ENCODE data around the gene UNC13B.
"Not testable (repeated sequence)": the region's sequence is repeated elsewhere in the genome, so short reads cannot be mapped to it uniquely, and the experiment has no call there.

Gene UNC13B

DNA sequence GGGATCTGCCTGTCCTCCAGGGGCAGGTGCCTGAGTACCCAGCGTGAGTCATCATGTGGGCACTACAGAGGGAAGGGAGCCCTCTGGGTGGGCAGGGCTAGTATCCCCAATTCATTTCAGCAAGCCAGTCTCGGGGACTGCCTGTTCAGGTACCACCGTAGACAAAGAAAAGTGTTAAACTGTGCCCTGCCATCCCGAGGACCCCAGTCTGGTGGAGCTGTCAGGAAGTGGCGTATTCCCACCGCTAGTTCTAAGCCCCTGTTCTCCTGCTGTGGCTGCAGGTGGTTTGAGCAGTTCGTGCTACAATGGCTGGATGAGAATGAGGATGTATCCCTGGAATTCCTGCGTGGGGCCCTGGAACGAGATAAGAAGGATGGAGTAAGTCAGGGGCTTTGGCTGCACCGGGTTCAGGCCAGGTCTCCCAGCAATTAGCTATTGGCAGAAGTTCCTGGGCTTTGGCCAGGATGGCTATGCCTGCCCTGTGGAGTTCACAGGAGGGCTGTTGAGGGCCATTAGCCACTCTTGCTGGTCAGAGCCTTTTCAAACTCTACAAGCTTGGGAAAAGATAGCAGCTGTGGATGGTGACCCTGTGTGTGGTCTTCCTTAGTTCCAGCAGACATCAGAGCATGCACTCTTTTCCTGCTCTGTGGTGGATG, 234.9 kb downstream of the UNC13B start:
- H3K9me3 Mint-ChIP-seq = no peaks in the 10 kb centered on the region
- ATAC-seq (replicated peaks) (no peak), DNase-seq (no peak)
- H3K36me3 Mint-ChIP-seq = no peaks in the 10 kb centered on the region
- H3K4me3 Mint-ChIP-seq = no peak overlapping the region
- H3K27ac Mint-ChIP-seq = no peak overlapping the region
- peaks cover 6 to 9% of the 10 kb centered on the region in 2 donors for H3K4me1 Mint-ChIP-seq
- H3K27me3 Mint-ChIP-seq = peaks cover 3 to 6% of the 10 kb centered on the region in 2 donors

DNA sequence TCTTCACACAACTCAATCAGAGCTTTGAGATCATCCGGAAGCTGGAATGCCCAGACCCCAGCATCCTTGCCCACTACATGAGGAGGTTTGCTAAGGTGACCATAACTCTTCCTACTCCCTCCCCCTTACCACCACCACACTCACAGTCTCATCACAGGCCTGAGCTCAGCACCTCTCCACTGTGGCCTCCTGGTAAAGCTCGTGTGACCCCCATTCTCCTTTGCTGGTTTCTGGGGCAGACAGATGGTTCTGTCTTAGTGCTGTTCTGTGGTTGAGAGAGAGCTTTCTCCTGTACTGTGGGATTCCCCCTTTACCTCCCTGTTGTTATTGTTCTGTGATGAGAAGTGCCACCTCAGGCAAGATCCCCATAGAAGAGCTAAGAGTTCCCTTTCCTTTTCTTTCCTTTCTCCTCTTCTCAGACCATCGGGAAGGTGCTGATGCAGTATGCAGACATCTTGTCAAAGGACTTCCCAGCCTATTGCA, 235.4 kb downstream of the UNC13B start:
- H3K9me3 Mint-ChIP-seq = no peaks in the 10 kb centered on the region
- H3K36me3 Mint-ChIP-seq = no peaks in the 10 kb centered on the region
- H3K4me3 Mint-ChIP-seq = no peak overlapping the region
- H3K27me3 Mint-ChIP-seq = peaks cover 3 to 11% of the 10 kb centered on the region in 2 donors
- DNase-seq = no peak
- no peak overlapping the region for H3K27ac Mint-ChIP-seq
- H3K4me1 Mint-ChIP-seq = peaks cover 6 to 9% of the 10 kb centered on the region in 2 donors
- peak; percentile 82 to 86 for ATAC-seq (replicated peaks)

DNA sequence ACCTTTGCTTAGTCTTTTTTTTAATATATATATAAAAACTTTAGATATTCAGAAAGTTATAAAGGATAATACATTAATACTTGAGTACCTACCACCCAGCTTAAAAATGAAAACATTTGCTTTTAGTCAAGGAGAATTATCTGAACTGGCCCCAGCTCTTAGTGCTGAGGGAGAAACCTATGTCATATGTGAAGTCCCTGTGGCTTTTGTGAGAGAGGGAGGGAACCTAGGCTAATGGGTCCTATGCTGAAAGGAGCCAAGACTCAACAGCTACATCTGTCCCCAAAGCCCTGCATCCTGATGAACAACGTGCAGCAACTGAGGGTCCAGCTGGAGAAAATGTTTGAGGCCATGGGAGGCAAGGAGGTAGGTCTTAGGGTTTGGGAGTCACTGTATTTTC, 236.1 kb downstream of the UNC13B start:
- H3K27me3 Mint-ChIP-seq = peaks cover 5 to 11% of the 10 kb centered on the region in 2 donors
- no peak overlapping the region for H3K4me3 Mint-ChIP-seq
- DNase-seq = no peak
- H3K36me3 Mint-ChIP-seq = no peaks in the 10 kb centered on the region
- H3K27ac Mint-ChIP-seq = no peak overlapping the region
- H3K9me3 Mint-ChIP-seq = no peaks in the 10 kb centered on the region
- ATAC-seq (replicated peaks) = peak in 1 of 2 donors; percentile 54
- peaks cover 6 to 9% of the 10 kb centered on the region in 2 donors for H3K4me1 Mint-ChIP-seq

DNA sequence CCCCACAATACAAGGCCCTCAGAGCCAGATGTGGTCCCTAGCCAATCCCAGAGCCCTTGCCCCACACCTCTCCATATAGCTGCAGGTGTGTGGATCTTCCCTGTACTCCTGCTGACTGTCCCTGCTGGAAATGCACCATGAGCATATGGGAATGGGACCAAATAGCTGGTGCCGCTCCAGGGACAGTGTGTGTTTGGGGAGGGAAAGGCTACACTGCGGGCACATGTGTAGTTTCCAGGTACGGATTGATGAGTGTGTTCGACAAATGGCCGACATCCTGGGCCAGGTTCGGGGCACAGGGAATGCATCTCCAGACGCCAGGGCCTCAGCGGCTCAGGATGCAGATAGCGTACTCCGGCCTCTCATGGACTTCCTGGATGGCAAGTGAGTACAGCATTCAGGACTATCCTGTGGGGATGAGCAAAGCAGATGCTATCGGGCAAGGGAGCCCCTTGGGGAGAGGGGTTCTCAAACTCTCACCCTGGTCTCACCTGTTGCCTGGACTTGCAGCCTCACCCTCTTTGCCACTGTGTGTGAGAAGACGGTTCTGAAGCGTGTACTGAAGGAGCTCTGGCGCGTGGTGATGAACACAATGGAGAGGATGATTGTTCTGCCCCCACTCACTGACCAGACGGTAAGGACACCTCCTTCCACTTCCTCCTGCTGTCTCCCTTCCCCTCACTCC, 237.0 kb downstream of the UNC13B start:
- DNase-seq (no peak), ATAC-seq (replicated peaks) (no peak)
- Mint-ChIP-seq H3K27me3 (peaks cover 6 to 16% of the 10 kb centered on the region in 2 donors), H3K4me3 (no peak overlapping the region), H3K36me3 (no peaks in the 10 kb centered on the region), H3K9me3 (no peaks in the 10 kb centered on the region), H3K4me1 (peaks cover 6 to 9% of the 10 kb centered on the region in 2 donors), H3K27ac (no peak overlapping the region)

GRCh38 chr9:35404865-35405264, 243.1 kb downstream of the UNC13B start:
- no peak overlapping the region for H3K4me3 Mint-ChIP-seq
- peaks cover 0 to 3% of the 10 kb centered on the region in 2 donors for H3K9me3 Mint-ChIP-seq
- no peak for DNase-seq
- peaks cover 0 to 3% of the 10 kb centered on the region in 2 donors for H3K36me3 Mint-ChIP-seq
- ATAC-seq (replicated peaks) = no peak
- H3K27me3 Mint-ChIP-seq = peaks cover 22 to 35% of the 10 kb centered on the region in 2 donors
- H3K27ac Mint-ChIP-seq = no peak overlapping the region
- H3K4me1 Mint-ChIP-seq = peaks cover 5 to 17% of the 10 kb centered on the region in 2 donors

DNA sequence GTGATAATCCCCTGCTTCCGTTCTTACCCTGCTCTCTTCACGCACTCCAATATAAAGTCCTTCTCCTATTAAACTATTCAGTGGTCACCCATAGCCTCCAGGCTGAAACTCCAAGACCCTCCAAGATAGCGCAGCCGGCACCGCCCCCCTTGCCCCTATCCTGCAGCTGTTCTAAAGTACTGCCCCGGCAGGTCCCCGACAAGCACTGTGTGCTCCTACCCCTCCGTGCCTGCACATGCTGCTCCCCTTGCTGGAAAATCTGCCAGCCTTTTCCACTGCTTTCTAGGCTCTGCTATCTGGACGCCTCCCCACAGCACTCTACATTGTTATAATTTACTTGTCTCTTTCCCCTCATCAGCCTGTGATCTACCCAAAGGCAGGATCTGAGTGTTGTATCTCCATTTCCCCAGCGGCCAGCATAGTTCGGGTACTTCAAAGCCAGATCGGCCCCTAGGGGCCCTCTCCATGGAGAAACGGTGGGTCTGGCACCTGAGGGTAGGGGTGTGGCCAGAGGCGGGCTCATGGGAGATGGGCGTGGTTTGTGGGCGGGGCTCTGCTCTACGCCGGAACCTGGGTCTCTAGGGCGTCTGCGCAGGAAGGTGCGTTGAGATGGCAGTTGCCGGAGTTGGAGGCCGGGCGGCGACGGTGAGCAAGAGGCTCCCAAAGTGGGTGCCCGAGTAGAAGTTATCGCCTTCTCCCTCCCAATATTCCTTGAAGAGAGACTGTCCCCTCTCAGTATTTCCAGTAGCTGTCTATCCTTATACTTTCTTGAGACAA, 244.6 kb downstream of the UNC13B start:
- peaks cover 0 to 3% of the 10 kb centered on the region in 2 donors for H3K9me3 Mint-ChIP-seq
- H3K4me1 Mint-ChIP-seq = peaks cover 5 to 17% of the 10 kb centered on the region in 2 donors
- peaks cover 22 to 36% of the 10 kb centered on the region in 2 donors for H3K27me3 Mint-ChIP-seq
- peak overlapping the region; percentile 7 for H3K27ac Mint-ChIP-seq
- peak overlapping the region; percentile 8 to 58 for H3K4me3 Mint-ChIP-seq
- ATAC-seq (replicated peaks) (peak; percentile 24 to 48), DNase-seq (no peak)
- peaks cover 0 to 3% of the 10 kb centered on the region in 2 donors for H3K36me3 Mint-ChIP-seq

DNA sequence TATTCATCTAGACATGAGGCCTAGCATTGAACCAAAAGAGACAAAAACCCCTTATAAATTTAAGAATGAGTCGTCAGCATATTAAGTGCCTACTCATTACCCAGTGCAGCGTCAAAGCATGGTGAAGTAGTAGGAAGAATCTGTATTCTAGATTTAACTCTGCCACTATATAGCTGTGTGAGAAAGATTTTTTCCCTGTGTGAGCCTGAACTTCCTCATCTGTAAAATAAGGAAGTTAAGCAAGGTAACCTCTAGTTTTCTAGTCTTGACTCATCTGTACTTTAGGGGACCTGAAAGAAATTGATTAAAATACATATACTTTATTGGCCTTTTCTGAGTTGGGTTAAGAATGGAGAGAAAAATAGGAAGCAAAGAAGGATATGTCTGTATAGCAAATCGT, 246.0 kb downstream of the UNC13B start:
- peak; percentile 98 to 99 for ATAC-seq (replicated peaks)
- H3K9me3 Mint-ChIP-seq = peaks cover 3 to 4% of the 10 kb centered on the region in 2 donors
- H3K27me3 Mint-ChIP-seq = peaks cover 30 to 40% of the 10 kb centered on the region in 2 donors
- peaks cover 5 to 17% of the 10 kb centered on the region in 2 donors for H3K4me1 Mint-ChIP-seq
- H3K27ac Mint-ChIP-seq = no peak overlapping the region
- DNase-seq = no peak
- H3K36me3 Mint-ChIP-seq = peaks cover 0 to 3% of the 10 kb centered on the region in 2 donors
- H3K4me3 Mint-ChIP-seq = no peak overlapping the region

DNA sequence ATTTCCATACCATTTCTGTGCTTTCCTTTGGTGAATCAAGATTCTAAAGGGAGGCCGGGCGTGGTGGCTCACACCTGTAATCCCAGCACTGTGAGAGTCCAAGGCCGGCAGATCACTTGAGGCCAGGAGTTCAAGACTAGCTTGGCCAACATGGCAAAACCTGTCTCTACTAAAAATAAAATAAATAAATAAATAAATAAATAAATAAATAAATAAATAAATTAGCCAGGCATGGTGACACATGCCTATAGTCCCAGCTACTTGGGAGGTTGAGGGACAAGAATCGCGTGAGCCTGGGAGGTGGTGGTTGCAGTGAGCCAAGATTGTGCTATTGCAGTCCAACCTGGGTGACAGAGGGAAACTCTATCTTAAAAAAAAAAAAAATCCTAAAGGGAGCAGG, 247.6 kb downstream of the UNC13B start:
- H3K9me3 Mint-ChIP-seq; H3K27ac Mint-ChIP-seq; ATAC-seq (replicated peaks); H3K4me3 Mint-ChIP-seq; H3K36me3 Mint-ChIP-seq; DNase-seq: not testable (repeated sequence)
- Mint-ChIP-seq H3K4me1 (peaks cover 5 to 17% of the 10 kb centered on the region in 2 donors), H3K27me3 (peaks cover 33 to 35% of the 10 kb centered on the region in 2 donors)

DNA sequence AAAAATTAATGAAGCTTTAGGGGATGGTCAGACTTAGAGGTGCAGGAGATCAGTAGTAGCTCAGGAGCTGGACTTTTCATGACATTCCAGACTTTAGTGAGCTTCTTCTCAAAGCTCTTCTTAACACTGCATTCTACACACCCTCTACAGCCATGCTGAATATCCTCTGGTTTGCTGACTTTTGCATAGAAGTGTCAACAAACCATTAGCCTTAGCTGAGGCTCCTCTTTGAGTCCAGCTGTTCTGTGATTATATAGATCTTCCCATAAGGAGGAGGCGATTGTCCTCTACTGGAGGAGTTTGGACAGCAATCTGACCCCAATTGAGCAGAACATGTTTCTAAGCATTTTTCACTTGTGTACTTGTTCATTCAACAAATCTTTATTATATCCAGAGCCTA, 253.1 kb downstream of the UNC13B start:
- DNase-seq (no peak), ATAC-seq (replicated peaks) (no peak)
- H3K4me1 Mint-ChIP-seq = no peaks in the 10 kb centered on the region
- H3K4me3 Mint-ChIP-seq = no peak overlapping the region
- H3K9me3 Mint-ChIP-seq = peaks cover 1 to 4% of the 10 kb centered on the region in 2 donors
- H3K27me3 Mint-ChIP-seq = peaks cover 36 to 49% of the 10 kb centered on the region in 2 donors
- H3K36me3 Mint-ChIP-seq = no peaks in the 10 kb centered on the region
- no peak overlapping the region for H3K27ac Mint-ChIP-seq

DNA sequence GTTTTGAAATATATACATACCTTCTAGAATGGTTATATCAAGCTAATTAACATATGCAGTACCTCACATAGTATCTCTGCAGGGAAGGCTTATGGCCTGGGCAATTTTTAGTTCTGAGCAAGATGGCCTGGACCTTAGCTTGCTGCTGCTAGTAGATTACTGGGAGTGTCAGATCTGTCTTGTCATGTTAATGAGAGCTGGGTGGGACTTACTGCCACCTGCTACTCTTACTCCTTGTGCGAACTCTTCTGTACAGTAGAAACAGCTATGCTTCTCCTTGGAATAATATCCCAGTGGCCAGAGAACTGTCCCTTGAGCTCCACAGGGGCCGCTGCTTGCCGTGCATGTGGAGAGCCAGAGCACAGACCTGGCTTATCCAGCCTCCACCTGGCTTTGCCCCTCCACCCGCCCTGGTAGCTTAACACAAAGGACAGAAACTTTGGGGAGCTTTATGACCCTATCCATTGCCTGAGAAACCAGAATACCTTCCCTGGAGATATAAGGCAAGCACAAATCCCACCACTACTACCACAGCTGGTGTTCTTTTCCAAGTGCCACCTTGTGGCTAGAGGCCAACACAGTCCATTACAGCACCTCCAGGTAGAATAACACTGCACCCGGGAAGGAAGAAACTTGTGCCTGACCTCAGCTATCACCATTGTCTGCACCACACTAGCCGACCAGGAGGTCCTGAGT, 253.7 kb downstream of the UNC13B start:
- Mint-ChIP-seq H3K36me3 (no peaks in the 10 kb centered on the region), H3K4me1 (no peaks in the 10 kb centered on the region)
- DNase-seq = no peak

GRCh38 chr9:35416098-35416427, 254.3 kb downstream of the UNC13B start:
- ATAC-seq (replicated peaks) (no peak), DNase-seq (no peak)
- H3K9me3 Mint-ChIP-seq = peaks cover 1 to 4% of the 10 kb centered on the region in 2 donors
- H3K27me3 Mint-ChIP-seq = peaks cover 42 to 53% of the 10 kb centered on the region in 2 donors
- no peak overlapping the region for H3K27ac Mint-ChIP-seq
- H3K4me3 Mint-ChIP-seq = no peak overlapping the region
- no peaks in the 10 kb centered on the region for H3K4me1 Mint-ChIP-seq
- H3K36me3 Mint-ChIP-seq = no peaks in the 10 kb centered on the region

More for the DNA sequence above, 253.7 kb downstream of the UNC13B start:
- H3K27me3 Mint-ChIP-seq = peaks cover 42 to 53% of the 10 kb centered on the region in 2 donors
- no peak for ATAC-seq (replicated peaks)
- no peak overlapping the region for H3K27ac Mint-ChIP-seq
- H3K9me3 Mint-ChIP-seq = peaks cover 1 to 4% of the 10 kb centered on the region in 2 donors
- H3K4me3 Mint-ChIP-seq = no peak overlapping the region

GRCh38 chr9:35422346-35422745, 260.5 kb downstream of the UNC13B start:
- Mint-ChIP-seq H3K4me1 (no peaks in the 10 kb centered on the region), H3K4me3 (no peak overlapping the region), H3K9me3 (peaks cover 0 to 3% of the 10 kb centered on the region in 2 donors), H3K36me3 (no peaks in the 10 kb centered on the region), H3K27me3 (peaks cover 32 to 33% of the 10 kb centered on the region in 2 donors), H3K27ac (no peak overlapping the region)
- ATAC-seq (replicated peaks) (no peak), DNase-seq (no peak)

GRCh38 chr9:35422753-35423152, 260.9 kb downstream of the UNC13B start:
- ATAC-seq (replicated peaks) (no peak), DNase-seq (no peak)
- Mint-ChIP-seq H3K27me3 (peaks cover 32 to 33% of the 10 kb centered on the region in 2 donors), H3K9me3 (peaks cover 0 to 3% of the 10 kb centered on the region in 2 donors), H3K27ac (no peak overlapping the region), H3K4me3 (no peak overlapping the region), H3K4me1 (no peaks in the 10 kb centered on the region), H3K36me3 (no peaks in the 10 kb centered on the region)

DNA sequence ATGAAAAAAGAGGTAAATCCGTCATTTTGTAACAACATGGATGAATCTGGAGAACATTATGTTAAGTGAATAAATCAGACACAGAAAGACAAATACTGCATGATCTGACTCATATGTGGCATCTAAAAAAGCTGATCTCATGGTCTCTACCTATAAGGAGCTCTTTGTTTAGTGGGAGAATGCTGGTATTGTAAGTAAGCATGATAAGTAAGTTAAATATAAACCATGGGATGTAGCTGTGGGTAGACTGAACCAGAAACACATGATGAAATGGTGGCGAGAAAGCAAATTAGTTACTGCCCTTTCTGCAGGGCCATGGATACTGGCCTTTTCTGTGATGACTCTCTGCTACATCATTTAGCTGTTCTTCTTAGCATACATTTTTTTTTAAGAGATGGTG, 261.7 kb downstream of the UNC13B start:
- Mint-ChIP-seq H3K4me1 (no peaks in the 10 kb centered on the region), H3K36me3 (no peaks in the 10 kb centered on the region), H3K27me3 (peaks cover 32% of the 10 kb centered on the region in 2 donors), H3K4me3 (no peak overlapping the region), H3K9me3 (peaks cover 5 to 6% of the 10 kb centered on the region in 2 donors), H3K27ac (no peak overlapping the region)
- no peak for ATAC-seq (replicated peaks)
- no peak for DNase-seq
